Kidney glomerular epithelial cell (primary cell): Measurements from ENCODE around the gene TBL1Y.
"Not testable (repeated sequence)": the region's sequence is repeated elsewhere in the genome, so short reads cannot be mapped to it uniquely, and the experiment has no call there.

Source experiments
- DNase-seq: peaks from one replicate; lab custom pipeline; 2025; lab: John Stamatoyannopoulos, UW

TBL1Y gene

DNA sequence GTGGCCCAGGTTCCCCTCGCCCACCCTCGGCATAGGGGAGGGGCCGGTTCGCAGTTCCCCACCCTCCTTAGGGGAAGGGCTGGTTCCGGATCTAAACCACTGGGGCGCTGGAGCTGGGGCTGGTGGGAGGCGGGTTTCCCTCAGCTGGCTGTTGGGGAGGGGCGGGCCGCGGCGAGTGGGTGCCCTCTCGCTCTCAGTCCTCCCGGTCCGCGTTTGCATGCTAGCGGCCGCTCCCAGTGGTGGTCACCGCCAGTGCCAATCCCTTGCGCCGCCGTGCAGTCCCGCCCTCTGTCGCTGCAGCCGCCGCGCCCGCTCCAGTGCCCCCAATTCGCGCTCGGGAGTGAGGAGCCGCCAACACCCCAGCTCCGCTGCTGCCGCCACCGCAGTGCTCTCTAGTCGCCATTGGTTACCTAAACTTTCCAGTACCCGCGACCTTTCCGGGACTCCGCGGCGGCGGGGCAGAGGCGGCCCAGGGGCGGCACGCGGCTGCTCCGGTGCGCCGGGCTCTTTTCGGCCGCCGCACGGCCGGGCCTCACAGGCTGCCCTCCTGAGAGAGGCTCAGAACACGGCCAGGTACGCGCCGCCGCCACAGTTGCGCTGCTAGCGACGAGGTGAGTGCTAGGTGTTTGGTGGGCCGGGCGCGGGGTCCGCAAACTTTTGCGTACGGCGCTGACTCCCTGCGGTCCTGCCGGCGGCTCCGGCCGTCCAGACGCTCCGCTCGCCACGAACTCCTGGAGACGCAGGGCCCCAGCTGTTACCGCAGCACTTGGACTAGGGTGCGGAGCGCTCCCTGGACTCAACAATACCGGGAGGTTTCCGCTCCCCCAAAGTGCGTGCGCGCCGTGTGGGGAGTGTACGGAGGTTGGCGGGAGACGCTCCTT, at the start of gene TBL1Y:
TSS of gene TBL1Y (plus strand) at position 326 of the 881 bp plus-strand sequence. CDS start 114,388 bp downstream, outside the sequence.
- no peak for DNase-seq

DNA sequence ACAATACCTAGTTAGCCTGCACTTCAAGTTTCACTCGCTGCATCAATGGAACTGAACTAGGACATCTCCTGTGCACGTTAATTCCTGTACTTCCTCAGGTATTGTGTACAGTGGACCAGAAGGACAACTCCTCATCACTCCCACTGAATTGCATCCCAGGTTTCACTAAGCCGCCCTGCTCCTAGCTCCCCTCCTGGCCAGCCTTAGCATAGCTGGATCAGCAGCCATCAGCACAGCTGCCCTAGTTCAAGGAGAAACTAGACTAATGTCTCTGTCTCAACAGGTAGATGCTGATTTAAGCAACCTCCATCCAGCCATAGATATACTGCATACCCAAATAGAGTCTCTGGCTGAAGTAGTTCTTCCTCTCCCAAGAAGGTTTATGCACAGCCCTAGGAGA, 16.0 kb upstream of the TBL1Y start:
- DNase-seq: no peak

GRCh38 chrY:6895236-6895635, 15.3 kb upstream of the TBL1Y start:
- DNase-seq: no peak

- not testable (repeated sequence) for DNase-seq
These were observed 8.4 kb upstream of the TBL1Y start for GRCh38 chrY:6902116-6902515.

- no peak for DNase-seq
These were observed 2.9 kb upstream of the TBL1Y start for GRCh38 chrY:6907591-6907990.

GRCh38 chrY:6908021-6908420, 2.5 kb upstream of the TBL1Y start:
- DNase-seq: not testable (repeated sequence)

- DNase-seq: no peak
These were observed 1.4 kb upstream of the TBL1Y start for GRCh38 chrY:6909118-6909521.

DNA sequence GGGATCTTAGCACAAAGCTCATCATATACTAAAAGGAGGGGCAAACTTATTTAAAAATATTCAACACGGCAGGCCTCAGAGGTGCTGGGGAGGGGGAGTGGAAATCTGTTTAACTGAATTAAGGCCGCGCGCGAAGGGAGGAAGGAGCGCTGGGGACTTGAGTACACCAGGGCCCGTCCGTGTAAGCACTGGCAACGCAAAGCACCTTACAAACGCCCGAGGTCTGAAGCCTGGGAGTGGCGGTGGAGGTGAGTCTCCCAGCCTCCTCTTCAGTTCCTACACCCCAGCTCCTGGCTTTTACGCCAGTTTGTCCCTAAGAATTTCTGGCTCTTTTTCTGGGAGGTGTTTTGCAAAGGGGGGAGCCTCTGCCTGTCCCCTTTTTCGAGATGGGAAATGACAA, 641 bp upstream of the TBL1Y start:
- DNase-seq: no peak

- DNase-seq: no peak
These were observed 870 bp downstream of the TBL1Y start, which contains the start of gene AMELY for GRCh38 chrY:6911253-6911881. Gene AMELY (minus strand): TSS chrY:6911752. CDS start chrY:6872608, 39,144 bp downstream.

DNA sequence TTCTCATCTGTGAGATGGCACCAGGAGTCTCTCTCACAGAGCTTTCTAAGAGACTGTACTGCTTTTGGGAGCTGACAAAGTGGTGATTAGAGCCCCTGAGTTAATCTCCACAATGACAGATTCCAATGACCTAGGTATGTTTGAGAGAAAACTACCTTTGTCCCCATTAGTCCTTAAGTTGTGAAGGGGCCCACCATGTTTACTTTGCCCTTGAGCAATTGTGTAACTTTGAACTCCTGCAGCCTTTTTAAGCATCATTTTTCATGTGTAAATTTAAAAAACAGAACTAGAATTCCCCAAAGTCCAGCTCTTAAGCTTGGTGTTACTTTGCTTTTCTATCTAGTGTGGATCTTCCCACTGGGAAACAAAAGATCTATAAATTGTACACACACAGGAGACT, 2.9 kb downstream of the TBL1Y start:
- no peak for DNase-seq

DNA sequence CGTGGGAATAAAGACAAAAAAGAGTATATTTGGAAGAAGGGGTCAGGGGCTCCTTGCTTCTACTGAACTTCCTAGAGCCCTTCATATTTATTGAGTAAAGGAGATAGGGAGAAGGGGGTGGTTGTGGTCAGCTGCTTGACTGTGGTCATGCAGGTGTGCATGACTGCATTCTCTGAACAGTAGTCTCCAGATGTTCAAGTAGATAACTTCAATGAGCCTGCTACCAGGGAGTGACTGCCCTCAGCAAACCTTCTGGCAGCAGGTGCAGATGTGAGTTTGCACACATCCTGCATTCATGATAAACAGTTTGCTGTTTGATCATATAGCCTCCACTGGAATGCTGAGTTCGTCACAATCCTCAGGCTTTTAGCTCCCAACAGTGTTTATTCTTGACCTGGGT, 10.6 kb downstream of the TBL1Y start:
- no peak for DNase-seq

DNA sequence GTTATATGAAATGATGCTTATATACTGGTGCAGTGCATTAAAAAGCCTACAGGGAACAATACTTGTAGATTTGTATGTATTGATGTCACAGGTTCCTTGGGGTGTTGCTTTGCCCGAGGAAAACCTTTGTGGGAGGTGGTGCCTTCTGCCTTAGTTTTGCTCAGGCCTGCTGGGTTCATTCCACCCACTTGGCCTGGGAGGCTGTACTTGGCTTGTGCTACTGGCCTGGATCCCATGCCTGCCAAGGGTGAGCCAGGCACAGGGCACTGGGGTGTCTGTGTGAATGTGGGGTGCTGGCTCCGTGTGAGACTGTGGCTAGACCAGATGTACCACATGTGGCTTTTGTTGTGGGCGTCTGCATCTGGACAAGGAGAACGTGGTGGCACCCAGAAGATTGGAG, 17.8 kb downstream of the TBL1Y start:
- no peak for DNase-seq

DNA sequence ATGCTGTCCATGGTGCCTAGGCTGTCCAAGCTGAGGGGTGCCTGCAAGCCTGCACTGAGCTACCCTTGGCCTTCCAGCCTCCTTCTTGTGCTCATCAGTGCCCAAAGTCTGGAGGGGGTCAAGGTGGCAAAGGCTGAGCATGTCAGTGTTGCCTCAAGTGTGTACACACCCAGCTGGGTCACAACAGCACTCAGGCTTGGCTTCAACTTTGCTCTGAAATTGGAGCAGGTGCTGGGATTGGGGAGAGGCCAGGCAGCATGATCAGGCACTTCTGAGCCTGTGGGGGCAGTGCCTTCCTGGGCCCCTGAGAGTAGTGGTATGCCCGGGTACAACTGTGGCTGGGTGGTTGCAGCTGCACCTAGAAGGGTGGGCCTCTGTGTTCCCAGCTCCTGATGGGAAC, 18.7 kb downstream of the TBL1Y start:
- no peak for DNase-seq

DNA sequence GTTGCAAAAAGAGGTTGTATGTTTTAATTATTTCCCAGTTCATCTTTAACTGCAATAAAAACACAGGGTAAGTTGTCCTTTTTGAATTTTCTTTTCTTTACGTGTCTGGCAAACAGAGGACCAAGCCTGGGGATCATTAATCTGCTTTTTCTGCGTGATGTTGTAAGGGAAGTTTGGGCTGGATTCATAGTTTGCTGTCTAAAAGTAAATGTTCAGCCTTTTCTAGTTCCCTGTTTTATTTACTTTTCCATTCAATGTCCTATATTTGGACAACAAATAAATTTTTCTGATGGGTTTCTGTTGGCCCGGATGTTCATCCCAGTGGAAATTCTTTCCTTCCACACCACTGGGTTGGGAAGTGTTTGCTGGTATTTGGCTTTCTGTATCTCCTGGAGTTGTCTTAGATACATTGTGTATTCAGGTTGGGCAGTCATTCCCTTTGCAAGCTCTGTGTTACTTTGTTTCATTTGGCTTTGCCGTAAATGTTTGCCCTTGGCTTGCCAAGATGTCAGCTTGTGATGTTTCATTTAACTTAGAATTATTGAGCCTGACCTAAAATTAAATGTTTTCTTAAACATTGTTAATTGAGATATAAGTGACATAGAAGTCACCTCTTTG, 21.4 kb downstream of the TBL1Y start:
- no peak for DNase-seq

DNA sequence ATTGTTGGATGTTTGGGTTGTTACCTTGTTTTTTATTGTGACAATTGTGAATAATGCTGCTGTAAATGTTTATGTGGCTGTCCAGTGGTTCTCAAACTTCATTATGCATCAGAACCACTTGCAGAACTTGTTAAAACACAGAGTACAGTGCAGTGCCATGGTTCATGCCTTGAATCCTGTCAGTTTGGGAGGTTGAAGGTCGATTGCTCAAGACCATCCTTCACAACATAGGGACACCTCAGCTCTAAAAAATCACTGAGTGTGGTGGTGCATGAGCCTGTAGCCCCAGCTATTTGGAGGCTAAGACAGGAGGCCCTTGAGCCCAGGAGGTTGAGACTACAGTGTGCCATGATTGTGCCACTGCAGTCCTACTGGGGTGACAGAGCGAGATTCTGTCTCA, 25.0 kb downstream of the TBL1Y start:
- no peak for DNase-seq

DNA sequence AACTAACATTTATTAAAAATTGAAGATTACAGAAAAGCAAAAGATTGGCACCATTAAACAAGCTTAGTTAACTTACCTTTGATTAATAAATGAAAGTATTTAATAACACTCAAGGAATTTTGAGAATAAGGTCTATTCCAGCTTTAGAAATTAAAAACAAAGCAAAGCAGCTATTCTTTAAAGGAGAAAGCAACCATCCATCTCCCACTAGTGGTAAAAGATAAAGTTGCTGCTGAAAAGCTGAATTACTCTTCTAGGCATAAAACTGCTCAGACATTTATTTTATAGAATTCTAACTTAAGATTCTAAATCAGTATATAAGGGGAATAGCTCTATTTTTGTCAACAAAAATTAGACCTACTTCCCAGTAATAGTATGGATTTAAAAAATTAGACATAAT, 37.2 kb downstream of the TBL1Y start:
- no peak for DNase-seq

DNA sequence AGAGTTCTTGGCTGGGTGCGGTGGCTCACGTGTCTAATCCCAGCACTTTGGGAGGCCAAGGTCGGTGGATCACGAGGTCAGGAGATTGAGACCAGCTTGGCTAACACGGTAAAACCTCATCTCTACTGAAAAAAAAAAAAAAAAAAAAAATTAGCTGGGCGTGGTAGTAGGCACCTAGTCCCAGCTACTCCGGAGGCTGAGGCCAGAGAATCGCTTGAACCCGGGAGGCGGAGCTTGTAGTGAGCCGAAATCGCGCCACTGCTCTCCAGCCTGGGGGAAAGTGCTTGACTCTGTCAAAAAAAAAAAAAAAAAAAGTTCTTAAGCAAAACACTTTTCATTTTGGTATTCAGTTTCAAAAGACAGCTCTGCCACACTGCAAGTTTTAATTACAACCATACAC, 37.9 kb downstream of the TBL1Y start:
- DNase-seq: no peak

- no peak for DNase-seq
These were observed 39.5 kb downstream of the TBL1Y start for GRCh38 chrY:6949947-6950346.

GRCh38 chrY:6964732-6965131, 54.2 kb downstream of the TBL1Y start:
- peak; percentile 19 for DNase-seq

- DNase-seq: no peak
These were observed 56.0 kb downstream of the TBL1Y start for GRCh38 chrY:6966521-6966920.

DNA sequence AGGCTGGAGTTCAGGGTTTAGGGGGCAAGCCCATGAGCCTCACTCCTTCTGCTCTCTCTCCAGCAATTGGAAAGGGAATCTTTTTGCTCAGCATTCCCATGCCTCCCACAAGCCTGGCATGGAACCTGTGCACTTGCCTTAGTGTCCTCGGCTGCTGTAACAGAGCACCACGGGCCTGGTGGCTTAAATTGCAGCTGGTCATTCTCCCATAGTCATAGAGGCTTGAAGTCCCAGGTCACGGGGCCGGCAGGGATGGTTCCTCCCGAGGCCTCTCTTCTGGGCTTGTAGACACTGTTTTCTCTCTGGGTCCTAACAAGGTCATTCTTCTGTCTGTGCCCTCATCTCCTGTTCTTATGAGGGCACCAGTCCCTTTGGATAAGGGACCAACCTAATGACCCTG, 57.2 kb downstream of the TBL1Y start:
- no peak for DNase-seq

GRCh38 chrY:6968191-6968590, 57.7 kb downstream of the TBL1Y start:
- DNase-seq: peak; percentile 7
